HUES64 (cell line): ENCODE results near the gene AVEN.

Experiments
- H3K27ac ChIP-seq: 2 replicates; pipeline ENCODE4 v1.7.0; 2013; ENCODE audit warnings: low read depth, low read length, inconsistent platforms
- H3K27me3 ChIP-seq: 2 replicates; pipeline ENCODE4 v1.6.1; 2013; ENCODE audit warnings: mild to moderate bottlenecking, low read length; ENCODE audit not compliant: insufficient read depth
- H3K36me3 ChIP-seq: 2 replicates; pipeline ENCODE4 v1.6.1; 2013; ENCODE audit warnings: mild to moderate bottlenecking, low read length; ENCODE audit not compliant: insufficient read depth
- H3K4me1 ChIP-seq: 2 replicates; pipeline ENCODE4 v1.6.1; 2013; ENCODE audit warnings: mild to moderate bottlenecking, low read length, moderate library complexity; ENCODE audit not compliant: insufficient read depth
- H3K4me3 ChIP-seq: 2 replicates; pipeline ENCODE4 v1.5.1; 2013; ENCODE audit warnings: mild to moderate bottlenecking, low read length, moderate library complexity
- H3K9ac ChIP-seq: 2 replicates; pipeline ENCODE4 v1.6.1; 2013; ENCODE audit warnings: mild to moderate bottlenecking, low read depth, low read length
- H3K9me3 ChIP-seq: 2 replicates; pipeline ENCODE4 v1.6.1; 2013; ENCODE audit warnings: low read depth, low read length; ENCODE audit not compliant: insufficient read depth
- WGBS: fragments of 150-250, 120-280 bp; methylation state at CpG from one replicate; pipeline ENCODE4 v1.1.7; 2013; ENCODE audit warnings: missing lambda C conversion rate; 5-methylcytosine and 5-hydroxymethylcytosine counted together

Gene AVEN

GRCh38 chr15:33985751-33986150 lies 53.3 kb downstream of the AVEN start:
- no peak overlapping the region for H3K4me3 ChIP-seq
- 100% methylated on average over 2 of the region's 3 CpGs for WGBS
- peaks cover 13% of the 10 kb centered on the region; the same call in 1 of the 2 replicates for H3K4me1 ChIP-seq
- H3K9me3 ChIP-seq: no peaks in the 10 kb centered on the region
- no peaks in the 10 kb centered on the region for H3K27me3 ChIP-seq
- no peak overlapping the region for H3K9ac ChIP-seq
- no peak overlapping the region for H3K27ac ChIP-seq
- no peaks in the 10 kb centered on the region for H3K36me3 ChIP-seq

- H3K9me3 ChIP-seq: no peaks in the 10 kb centered on the region
- peak overlapping the region; percentile 49; the same call in 1 of the 2 replicates for H3K27ac ChIP-seq
Observed at GRCh38 chr15:33985287-33985686, 53.7 kb downstream of the AVEN start.

GRCh38 chr15:33982516-33982915 lies 56.5 kb downstream of the AVEN start:
- H3K4me3 ChIP-seq: no peak overlapping the region
- no peak overlapping the region for H3K9ac ChIP-seq
- 100% methylated on average over 1 of the region's 1 CpG for WGBS
- no peak overlapping the region for H3K27ac ChIP-seq
- no peaks in the 10 kb centered on the region for H3K9me3 ChIP-seq
- peaks cover 13% of the 10 kb centered on the region; the same call in 1 of the 2 replicates for H3K4me1 ChIP-seq
- H3K27me3 ChIP-seq: no peaks in the 10 kb centered on the region
- H3K36me3 ChIP-seq: no peaks in the 10 kb centered on the region

More at GRCh38 chr15:33985287-33985686, 53.7 kb downstream of the AVEN start:
- peaks cover 13% of the 10 kb centered on the region; the same call in 1 of the 2 replicates for H3K4me1 ChIP-seq
- H3K9ac ChIP-seq: peak overlapping the region; percentile 33; the same call in 1 of the 2 replicates
- 65% methylated on average over 1 of the region's 1 CpG for WGBS
- H3K36me3 ChIP-seq: no peaks in the 10 kb centered on the region
- H3K27me3 ChIP-seq: no peaks in the 10 kb centered on the region
- H3K4me3 ChIP-seq: no peak overlapping the region

DNA sequence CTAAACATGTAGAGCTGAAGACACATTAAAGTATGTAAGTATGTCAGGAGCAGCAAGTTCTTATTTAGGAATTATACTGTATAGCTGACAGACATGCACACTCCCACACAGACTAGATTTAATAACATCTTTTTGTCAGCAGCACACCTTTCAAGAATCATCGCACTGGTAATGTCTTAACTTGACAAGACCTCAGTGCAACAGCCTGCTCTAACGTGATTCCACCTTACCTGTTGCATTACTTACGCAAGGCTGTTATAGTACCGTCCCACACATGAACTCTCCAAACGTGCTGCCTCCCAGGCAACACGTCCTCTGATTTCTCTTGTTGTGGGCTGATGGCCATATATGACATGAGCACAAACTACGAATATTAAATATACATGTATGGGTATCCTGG lies 58.8 kb downstream of the AVEN start:
- no peak overlapping the region for H3K9ac ChIP-seq
- peaks cover 6% of the 10 kb centered on the region; the same call in 1 of the 2 replicates for H3K4me1 ChIP-seq
- no peak overlapping the region for H3K4me3 ChIP-seq
- H3K27ac ChIP-seq: no peak overlapping the region
- no peaks in the 10 kb centered on the region for H3K9me3 ChIP-seq
- 79% methylated on average over 6 of the region's 7 CpGs for WGBS
- no peaks in the 10 kb centered on the region for H3K27me3 ChIP-seq
- no peaks in the 10 kb centered on the region for H3K36me3 ChIP-seq

DNA sequence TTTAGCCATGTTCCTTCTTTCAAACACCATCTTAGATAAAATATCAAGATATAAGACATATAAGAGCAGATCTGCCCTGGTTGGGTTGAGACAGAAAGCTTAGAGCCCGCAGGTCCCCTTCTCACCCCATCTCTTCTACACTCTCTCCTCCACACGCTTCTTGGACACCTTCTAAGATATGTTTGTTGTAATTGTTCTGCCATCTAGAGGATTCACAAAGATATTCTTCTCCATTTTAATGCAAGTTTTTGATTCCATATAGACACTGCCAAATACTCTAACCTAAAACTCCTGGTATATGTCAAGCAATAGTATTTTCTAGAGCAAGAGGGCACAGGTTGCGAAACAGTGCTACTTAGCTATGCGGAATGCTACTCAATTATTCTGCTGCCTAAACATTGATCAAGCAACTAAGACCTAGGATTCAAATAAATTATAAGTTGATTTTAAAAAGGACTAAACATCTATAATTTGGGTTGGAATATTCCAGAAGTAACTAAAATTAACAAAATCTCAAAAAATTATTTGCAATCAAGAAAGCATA lies 63.9 kb downstream of the AVEN start:
- H3K9ac ChIP-seq: no peak overlapping the region
- H3K27me3 ChIP-seq: no peaks in the 10 kb centered on the region
- H3K9me3 ChIP-seq: no peaks in the 10 kb centered on the region
- no peak overlapping the region for H3K4me3 ChIP-seq
- 0 out of 2 replicates have a peak, but pooled peaks cover 5% of the 10 kb centered on the region for H3K4me1 ChIP-seq
- H3K36me3 ChIP-seq: no peaks in the 10 kb centered on the region
- 100% methylated on average over 2 of the region's 4 CpGs for WGBS
- no peak overlapping the region for H3K27ac ChIP-seq

GRCh38 chr15:33971811-33972210 lies 67.2 kb downstream of the AVEN start:
- Histone ChIP-seq H3K9me3 (no peaks in the 10 kb centered on the region), H3K27ac (no peak overlapping the region), H3K4me3 (no peak overlapping the region), H3K27me3 (no peaks in the 10 kb centered on the region), H3K9ac (no peak overlapping the region), H3K4me1 (0 out of 2 replicates have a peak, but pooled peaks cover 5% of the 10 kb centered on the region), H3K36me3 (no peaks in the 10 kb centered on the region)
- 98% methylated on average over 2 of the region's 2 CpGs for WGBS

- no peak overlapping the region for H3K27ac ChIP-seq
- WGBS: 83% methylated on average over 3 of the region's 3 CpGs
- H3K9ac ChIP-seq: no peak overlapping the region
Observed at GRCh38 chr15:33968821-33969220, 70.2 kb downstream of the AVEN start.

GRCh38 chr15:33968224-33968623 lies 70.8 kb downstream of the AVEN start, which contains the start of gene CHRM5:
Gene CHRM5 (plus strand): TSS chr15:33968497. CDS start chr15:34062718, 94,221 bp downstream.
- Histone ChIP-seq H3K9me3 (no peaks in the 10 kb centered on the region), H3K4me3 (no peak within 1 kb of the TSS), H3K27me3 (no peaks in the 10 kb centered on the region), H3K9ac (no peak within 1 kb of the TSS), H3K4me1 (0 out of 2 replicates have a peak, but pooled peaks cover 5% of the 10 kb centered on the region), H3K36me3 (no peaks in the 10 kb centered on the region), H3K27ac (no peak within 1 kb of the TSS)
- 92% methylated on average over 6 of the region's 6 CpGs for WGBS

More at GRCh38 chr15:33968821-33969220, 70.2 kb downstream of the AVEN start:
- H3K4me3 ChIP-seq: no peak overlapping the region
- H3K4me1 ChIP-seq: 0 out of 2 replicates have a peak, but pooled peaks cover 5% of the 10 kb centered on the region
- no peaks in the 10 kb centered on the region for H3K9me3 ChIP-seq
- no peaks in the 10 kb centered on the region for H3K27me3 ChIP-seq
- no peaks in the 10 kb centered on the region for H3K36me3 ChIP-seq

DNA sequence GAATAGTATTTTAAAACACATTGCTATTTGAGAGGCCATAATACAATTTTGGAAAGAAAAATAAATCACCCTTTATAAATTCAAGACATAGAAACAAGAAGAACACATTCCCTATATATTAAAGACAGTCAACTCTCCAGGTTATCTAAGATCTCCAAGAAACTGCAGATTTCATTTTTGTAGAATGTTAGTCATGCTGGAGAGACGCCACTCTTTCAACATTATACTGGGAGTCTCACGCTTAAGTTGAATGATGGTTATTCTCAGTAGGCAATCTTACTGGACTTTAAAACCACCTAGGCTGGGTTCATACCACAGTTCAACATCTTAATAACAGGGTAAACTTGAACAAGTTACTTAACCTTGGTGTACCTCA lies 74.4 kb downstream of the AVEN start:
- Histone ChIP-seq H3K9ac (no peak overlapping the region), H3K9me3 (no peaks in the 10 kb centered on the region), H3K27me3 (no peaks in the 10 kb centered on the region), H3K4me3 (no peak overlapping the region), H3K36me3 (no peaks in the 10 kb centered on the region), H3K4me1 (no peaks in the 10 kb centered on the region), H3K27ac (no peak overlapping the region)
- WGBS: 100% methylated on average over 2 of the region's 2 CpGs

DNA sequence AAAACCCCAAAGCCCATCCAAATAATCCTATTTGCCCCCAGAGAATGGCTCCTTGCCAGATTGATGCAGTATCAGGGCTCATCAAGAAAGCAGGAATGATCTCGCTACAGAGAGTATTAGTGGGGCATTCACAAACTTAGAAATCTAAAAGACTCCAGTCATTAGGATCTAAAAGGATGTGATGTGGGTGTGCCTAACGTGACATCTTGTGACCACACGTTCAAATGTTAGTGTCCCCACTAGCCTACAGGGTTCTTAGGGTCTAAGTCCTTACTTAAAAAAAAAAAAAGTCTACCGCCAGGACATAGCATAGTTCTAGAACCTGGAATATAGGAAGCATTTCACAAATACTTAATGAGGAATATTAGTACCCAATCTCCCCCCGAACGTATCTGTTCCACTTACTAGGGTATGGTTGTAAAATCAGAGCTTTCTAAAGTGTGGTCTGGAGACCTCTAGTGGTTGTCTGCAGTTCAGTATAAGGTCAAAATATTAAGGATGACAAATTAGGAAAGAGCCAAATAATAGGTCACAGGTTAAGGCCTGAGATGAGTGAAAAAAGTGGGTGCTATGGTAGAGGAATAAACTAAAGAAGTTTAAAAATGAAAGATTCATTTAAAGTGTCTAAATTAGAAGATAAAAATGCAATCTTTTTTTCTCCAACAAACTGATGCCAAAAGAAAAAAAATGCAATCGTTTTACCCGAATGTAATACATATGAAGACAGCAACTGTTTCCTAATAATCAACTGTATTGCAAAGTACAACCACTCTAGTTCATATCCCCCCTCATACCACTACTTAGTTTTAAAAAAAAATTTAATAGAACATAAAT lies 75.0 kb downstream of the AVEN start:
- Histone ChIP-seq H3K9ac (no peak overlapping the region), H3K4me3 (no peak overlapping the region), H3K27ac (no peak overlapping the region), H3K9me3 (no peaks in the 10 kb centered on the region), H3K36me3 (no peaks in the 10 kb centered on the region), H3K27me3 (no peaks in the 10 kb centered on the region), H3K4me1 (no peaks in the 10 kb centered on the region)
- WGBS: 69% methylated on average over 5 of the region's 8 CpGs

- Histone ChIP-seq H3K9me3 (no peaks in the 10 kb centered on the region), H3K4me1 (no peaks in the 10 kb centered on the region), H3K27ac (no peak overlapping the region), H3K36me3 (no peaks in the 10 kb centered on the region), H3K27me3 (no peaks in the 10 kb centered on the region), H3K4me3 (no peak overlapping the region), H3K9ac (no peak overlapping the region)
- 100% methylated on average over 3 of the region's 3 CpGs for WGBS
Observed at GRCh38 chr15:33960549-33960935, 78.5 kb downstream of the AVEN start.
